ENCODE results near the gene CAV1.

CAV1 gene

GRCh38 chr7:116588225-116588624 is 63.4 kb downstream of the CAV1 start:
- Histone ChIP-seq H3K4me3 (ENCODE audit: low read length, poor library complexity, severe bottlenecking) (peak overlapping the region; percentile 12), H4K20me1 (ENCODE audit: insufficient read depth, low read length, poor library complexity, severe bottlenecking) (no peaks in the 10 kb centered on the region), H3K9me2 (replicated peaks; ENCODE audit: low read depth, low read length) (no peaks in the 10 kb centered on the region), H3K36me3 (ENCODE audit: insufficient read depth, low read length) (no peaks in the 10 kb centered on the region), H3K9ac (ENCODE audit: low read depth, low read length, poor library complexity, severe bottlenecking) (peak overlapping the region; percentile 35), H3K27me3 (ENCODE audit: insufficient read depth, low read length, poor library complexity, severe bottlenecking) (no peaks in the 10 kb centered on the region), H3K4me2 (ENCODE audit: low read depth, low read length, poor library complexity, severe bottlenecking) (peak overlapping the region; percentile 47), H2AFZ (ENCODE audit: low read length) (peak overlapping the region; percentile 48), H3K79me2 (ENCODE audit: insufficient read depth, low read length) (no peaks in the 10 kb centered on the region), H3K4me1 (ENCODE audit: insufficient read depth, low read length, poor library complexity, severe bottlenecking) (peaks cover 29% of the 10 kb centered on the region), H3K9me3 (ENCODE audit: insufficient read depth, low read depth, low read length) (no peaks in the 10 kb centered on the region), H3F3A (ENCODE audit: low read depth) (no peaks in the 10 kb centered on the region)
- TF ChIP-seq EZH2phosphoT487 (IDR thresholded peaks at IDR 0.05; ENCODE audit: borderline replicate concordance) = no peak

GRCh38 chr7:116588641-116589594 is 64.1 kb downstream of the CAV1 start:
- H3K9me2 ChIP-seq (replicated peaks; ENCODE audit: low read depth, low read length) = no peaks in the 10 kb centered on the region
- peak overlapping the region; percentile 12 for H3K4me3 ChIP-seq (ENCODE audit: low read length, poor library complexity, severe bottlenecking)
- peaks cover 31% of the 10 kb centered on the region for H3K4me1 ChIP-seq (ENCODE audit: insufficient read depth, low read length, poor library complexity, severe bottlenecking)
- H3K9ac ChIP-seq (ENCODE audit: low read depth, low read length, poor library complexity, severe bottlenecking) = no peak overlapping the region
- no peaks in the 10 kb centered on the region for H3K27me3 ChIP-seq (ENCODE audit: insufficient read depth, low read length, poor library complexity, severe bottlenecking)
- peak overlapping the region; percentile 48; the same call in 1 of the 2 replicates for H2AFZ ChIP-seq (ENCODE audit: low read length)
- no peaks in the 10 kb centered on the region for H3K9me3 ChIP-seq (ENCODE audit: insufficient read depth, low read depth, low read length)
- no peaks in the 10 kb centered on the region for H3K36me3 ChIP-seq (ENCODE audit: insufficient read depth, low read length)
- H3K79me2 ChIP-seq (ENCODE audit: insufficient read depth, low read length) = no peaks in the 10 kb centered on the region
- no peaks in the 10 kb centered on the region for H4K20me1 ChIP-seq (ENCODE audit: insufficient read depth, low read length, poor library complexity, severe bottlenecking)
- TF ChIP-seq EZH2phosphoT487 (IDR thresholded peaks at IDR 0.05; ENCODE audit: borderline replicate concordance) = no peak
- peak; percentile 82 for TF ChIP-seq CTCF (conservative IDR thresholded peaks at IDR 0.05; ENCODE audit: low read length)
- peak overlapping the region; percentile 47 for H3K4me2 ChIP-seq (ENCODE audit: low read depth, low read length, poor library complexity, severe bottlenecking)
- H3F3A ChIP-seq (ENCODE audit: low read depth) = no peaks in the 10 kb centered on the region

DNA sequence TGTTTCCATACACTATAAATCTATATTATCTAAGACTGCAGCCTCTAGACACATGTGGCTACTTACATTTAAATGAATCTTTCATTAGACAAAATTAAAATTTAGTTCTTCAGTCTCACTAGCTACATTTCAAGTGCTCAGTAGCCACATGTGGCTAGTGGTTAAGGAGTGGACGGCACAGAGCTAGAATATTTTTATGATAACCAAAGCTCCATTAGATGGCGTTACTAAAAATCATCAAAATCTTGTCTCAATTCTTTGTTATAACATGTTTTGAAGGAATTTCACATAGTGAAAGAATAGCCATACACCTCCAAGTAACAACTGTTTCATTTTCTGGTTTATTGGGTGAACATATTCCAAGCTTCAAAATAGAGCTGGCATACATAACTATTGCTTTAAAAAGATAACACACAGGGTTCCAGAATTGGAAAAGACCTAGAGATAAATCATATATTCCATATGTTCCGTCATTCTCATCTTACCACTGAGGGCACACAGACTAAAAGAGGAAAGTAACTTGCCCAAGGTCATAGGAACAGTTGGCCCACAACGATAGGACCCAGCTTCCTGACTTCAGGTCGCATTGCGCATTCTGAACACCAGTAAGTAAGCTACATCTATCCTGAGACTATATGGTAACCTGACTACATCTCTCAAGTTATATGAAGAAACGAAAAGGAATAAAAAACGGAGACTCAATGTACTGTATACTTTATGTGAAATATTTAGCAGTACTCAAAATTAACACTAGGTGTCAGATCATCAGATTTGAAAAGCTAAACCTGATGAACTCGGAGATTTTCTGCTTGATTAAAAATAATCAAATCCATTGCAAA is 66.6 kb downstream of the CAV1 start:
- H3K4me1 ChIP-seq (ENCODE audit: insufficient read depth, low read length, poor library complexity, severe bottlenecking) = peaks cover 31% of the 10 kb centered on the region
- peak overlapping the region; percentile 82 for H3K4me2 ChIP-seq (ENCODE audit: low read depth, low read length, poor library complexity, severe bottlenecking)

More for the DNA sequence above, 66.6 kb downstream of the CAV1 start:
- Histone ChIP-seq H3K27me3 (ENCODE audit: insufficient read depth, low read length, poor library complexity, severe bottlenecking) (no peaks in the 10 kb centered on the region), H3K9ac (ENCODE audit: low read depth, low read length, poor library complexity, severe bottlenecking) (no peak overlapping the region), H4K20me1 (ENCODE audit: insufficient read depth, low read length, poor library complexity, severe bottlenecking) (no peaks in the 10 kb centered on the region), H3K4me3 (ENCODE audit: low read length, poor library complexity, severe bottlenecking) (peak overlapping the region; percentile 57), H3F3A (ENCODE audit: low read depth) (no peaks in the 10 kb centered on the region), H3K79me2 (ENCODE audit: insufficient read depth, low read length) (no peaks in the 10 kb centered on the region), H2AFZ (ENCODE audit: low read length) (0 out of 2 replicates have a peak overlapping the region, but pooled peaks have one; percentile 45), H3K36me3 (ENCODE audit: insufficient read depth, low read length) (no peaks in the 10 kb centered on the region), H3K9me3 (ENCODE audit: insufficient read depth, low read depth, low read length) (no peaks in the 10 kb centered on the region), H3K9me2 (replicated peaks; ENCODE audit: low read depth, low read length) (no peaks in the 10 kb centered on the region)
- TF ChIP-seq EZH2phosphoT487 (IDR thresholded peaks at IDR 0.05; ENCODE audit: borderline replicate concordance) (no peak), CTCF (conservative IDR thresholded peaks at IDR 0.05; ENCODE audit: low read length) (peak; percentile 78)
